ENCODE measurements around the gene TMTC1.

The TMTC1 gene

GRCh38 chr12:29743077-29743476 lies 40.7 kb downstream of the TMTC1 start:
- FAIRE-seq = no peak
- DNase-seq (ENCODE audit: extremely low spot score, insufficient read length, low read depth) = no peak

- FAIRE-seq (no peak), DNase-seq (ENCODE audit: extremely low spot score, insufficient read length, low read depth) (no peak)
Observed at GRCh38 chr12:29742646-29743045, 41.1 kb downstream of the TMTC1 start.

GRCh38 chr12:29741342-29742241 lies 42.1 kb downstream of the TMTC1 start:
- no peak for DNase-seq (ENCODE audit: extremely low spot score, insufficient read length, low read depth)
- FAIRE-seq = no peak

GRCh38 chr12:29739279-29739991 lies 44.3 kb downstream of the TMTC1 start:
- FAIRE-seq (peak; percentile 33), DNase-seq (ENCODE audit: extremely low spot score, insufficient read length, low read depth) (no peak)

- no peak for FAIRE-seq
- DNase-seq (ENCODE audit: extremely low spot score, insufficient read length, low read depth) = no peak
Observed at GRCh38 chr12:29738365-29738764, 45.4 kb downstream of the TMTC1 start.

- FAIRE-seq (no peak), DNase-seq (ENCODE audit: extremely low spot score, insufficient read length, low read depth) (no peak)
Observed at GRCh38 chr12:29737644-29738043, 46.1 kb downstream of the TMTC1 start.

GRCh38 chr12:29735604-29736003 lies 48.1 kb downstream of the TMTC1 start:
- no peak for FAIRE-seq
- no peak for DNase-seq (ENCODE audit: extremely low spot score, insufficient read length, low read depth)

GRCh38 chr12:29734734-29735133 lies 49.0 kb downstream of the TMTC1 start:
- no peak for FAIRE-seq
- DNase-seq (ENCODE audit: extremely low spot score, insufficient read length, low read depth) = no peak

- no peak for FAIRE-seq
- DNase-seq (ENCODE audit: extremely low spot score, insufficient read length, low read depth) = no peak
Observed at GRCh38 chr12:29734305-29734704, 49.4 kb downstream of the TMTC1 start.

GRCh38 chr12:29733501-29733900 lies 50.2 kb downstream of the TMTC1 start:
- DNase-seq (ENCODE audit: extremely low spot score, insufficient read length, low read depth) (no peak), FAIRE-seq (no peak)

- FAIRE-seq (no peak), DNase-seq (ENCODE audit: extremely low spot score, insufficient read length, low read depth) (no peak)
Observed at GRCh38 chr12:29733060-29733459, 50.7 kb downstream of the TMTC1 start.

GRCh38 chr12:29732593-29732992 lies 51.1 kb downstream of the TMTC1 start:
- DNase-seq (ENCODE audit: extremely low spot score, insufficient read length, low read depth) = no peak
- no peak for FAIRE-seq

GRCh38 chr12:29732191-29732590 lies 51.6 kb downstream of the TMTC1 start:
- DNase-seq (ENCODE audit: extremely low spot score, insufficient read length, low read depth) (no peak), FAIRE-seq (no peak)

GRCh38 chr12:29731591-29731990 lies 52.2 kb downstream of the TMTC1 start:
- no peak for DNase-seq (ENCODE audit: extremely low spot score, insufficient read length, low read depth)
- FAIRE-seq = no peak

- FAIRE-seq (no peak), DNase-seq (ENCODE audit: extremely low spot score, insufficient read length, low read depth) (no peak)
Observed at GRCh38 chr12:29730481-29730880, 53.3 kb downstream of the TMTC1 start.

GRCh38 chr12:29728030-29728429 lies 55.7 kb downstream of the TMTC1 start:
- DNase-seq (ENCODE audit: extremely low spot score, insufficient read length, low read depth) = no peak
- FAIRE-seq = no peak

GRCh38 chr12:29726741-29727348 lies 56.9 kb downstream of the TMTC1 start:
- no peak for FAIRE-seq

GRCh38 chr12:29726321-29726692 lies 57.4 kb downstream of the TMTC1 start:
- FAIRE-seq = no peak
- no peak for DNase-seq (ENCODE audit: extremely low spot score, insufficient read length, low read depth)

More at GRCh38 chr12:29726741-29727348, 56.9 kb downstream of the TMTC1 start:
- DNase-seq (ENCODE audit: extremely low spot score, insufficient read length, low read depth) = no peak

- FAIRE-seq (no peak), DNase-seq (ENCODE audit: extremely low spot score, insufficient read length, low read depth) (no peak)
Observed at GRCh38 chr12:29725587-29726320, 58.0 kb downstream of the TMTC1 start.

GRCh38 chr12:29722164-29722563 lies 61.6 kb downstream of the TMTC1 start:
- DNase-seq (ENCODE audit: extremely low spot score, insufficient read length, low read depth) (no peak), FAIRE-seq (no peak)

All from GM18507 (cell line).